ENCODE data around the gene MEGF8.

- TF ChIP-seq, protein P1, sequence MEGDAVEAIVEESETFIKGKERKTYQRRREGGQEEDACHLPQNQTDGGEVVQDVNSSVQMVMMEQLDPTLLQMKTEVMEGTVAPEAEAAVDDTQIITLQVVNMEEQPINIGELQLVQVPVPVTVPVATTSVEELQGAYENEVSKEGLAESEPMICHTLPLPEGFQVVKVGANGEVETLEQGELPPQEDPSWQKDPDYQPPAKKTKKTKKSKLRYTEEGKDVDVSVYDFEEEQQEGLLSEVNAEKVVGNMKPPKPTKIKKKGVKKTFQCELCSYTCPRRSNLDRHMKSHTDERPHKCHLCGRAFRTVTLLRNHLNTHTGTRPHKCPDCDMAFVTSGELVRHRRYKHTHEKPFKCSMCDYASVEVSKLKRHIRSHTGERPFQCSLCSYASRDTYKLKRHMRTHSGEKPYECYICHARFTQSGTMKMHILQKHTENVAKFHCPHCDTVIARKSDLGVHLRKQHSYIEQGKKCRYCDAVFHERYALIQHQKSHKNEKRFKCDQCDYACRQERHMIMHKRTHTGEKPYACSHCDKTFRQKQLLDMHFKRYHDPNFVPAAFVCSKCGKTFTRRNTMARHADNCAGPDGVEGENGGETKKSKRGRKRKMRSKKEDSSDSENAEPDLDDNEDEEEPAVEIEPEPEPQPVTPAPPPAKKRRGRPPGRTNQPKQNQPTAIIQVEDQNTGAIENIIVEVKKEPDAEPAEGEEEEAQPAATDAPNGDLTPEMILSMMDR (IDR thresholded peaks at IDR 0.05), result no peak
- TF ChIP-seq POLR2A (IDR thresholded peaks at IDR 0.05), result no peak
These were observed 84.9 kb downstream of the MEGF8 start for GRCh38 chr19:42410371-42410770.
